ENCODE measurements around the gene SLC25A1.

The SLC25A1 gene

GRCh38 chr22:19178657-19179496 lies at the start of gene SLC25A1:
SLC25A1 (minus strand) TSS chr22:19178736; CDS start chr22:19178673, 63 bp downstream.
- peak; percentile 69 for DNase-seq

DNA sequence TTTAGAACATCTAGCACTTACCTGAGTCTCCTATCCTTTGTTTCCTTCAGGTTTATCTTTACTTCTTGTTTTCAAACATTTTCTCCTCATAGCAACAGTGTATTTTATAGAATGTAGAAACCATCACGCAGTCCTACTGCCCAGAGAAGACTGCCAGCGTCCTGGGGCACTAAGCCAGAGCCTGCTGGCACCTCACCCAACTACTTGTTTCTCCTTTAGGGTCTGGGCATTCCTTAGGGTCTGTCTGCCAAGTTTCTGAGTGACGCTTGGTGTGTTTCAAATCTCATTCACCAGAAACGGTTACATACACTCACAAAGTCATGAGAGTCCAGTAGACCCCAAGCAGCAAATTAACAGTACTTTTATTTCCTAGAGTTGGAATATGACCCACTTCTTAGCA lies 49.6 kb upstream of the SLC25A1 start:
- DNase-seq: no peak

- no peak for DNase-seq
Measured at GRCh38 chr22:19226428-19226827, 47.9 kb upstream of the SLC25A1 start.

DNA sequence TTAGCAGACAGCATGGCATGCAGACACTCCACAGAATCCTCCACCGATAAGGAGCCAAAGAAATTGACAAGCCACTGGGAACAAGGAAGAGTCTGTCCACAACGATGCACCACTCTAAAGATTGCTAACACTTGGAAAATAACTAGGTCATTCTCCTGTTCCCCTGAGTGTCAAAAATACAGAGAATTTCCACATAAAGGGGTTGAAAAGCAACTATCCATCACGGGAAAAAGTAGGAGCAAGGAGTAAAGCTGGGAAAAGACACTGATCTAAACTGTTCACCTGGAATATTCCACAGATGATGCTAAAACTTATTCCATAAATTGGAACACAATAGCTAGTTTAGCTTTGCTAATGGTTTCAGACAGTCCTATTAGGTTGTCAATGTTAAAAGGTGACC lies 47.0 kb upstream of the SLC25A1 start:
- DNase-seq: no peak

GRCh38 chr22:19224985-19225384 lies 46.4 kb upstream of the SLC25A1 start:
- DNase-seq: no peak

DNA sequence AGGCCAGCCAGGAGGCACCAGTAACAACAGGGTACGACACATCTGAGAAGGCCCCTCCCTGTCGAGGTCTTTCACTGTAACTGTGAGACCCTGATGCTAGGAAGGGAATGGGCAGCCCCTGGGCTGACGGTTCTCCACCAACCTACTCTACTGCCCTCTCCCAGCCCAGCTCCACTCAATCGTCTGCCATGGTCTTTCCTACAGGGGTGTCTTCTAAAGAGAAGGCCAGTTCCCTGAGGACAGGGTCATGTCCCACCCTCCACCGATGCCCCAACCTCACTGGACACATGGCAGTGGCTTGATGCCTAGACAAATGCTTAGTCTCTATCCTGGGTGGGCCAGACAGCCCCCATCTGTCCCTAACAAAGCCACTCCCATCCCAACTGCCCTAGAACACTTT lies 46.0 kb upstream of the SLC25A1 start:
- no peak for DNase-seq

GRCh38 chr22:19223617-19224016 lies 45.1 kb upstream of the SLC25A1 start:
- DNase-seq: no peak

- no peak for DNase-seq
Measured at GRCh38 chr22:19223110-19223509, 44.6 kb upstream of the SLC25A1 start.

DNA sequence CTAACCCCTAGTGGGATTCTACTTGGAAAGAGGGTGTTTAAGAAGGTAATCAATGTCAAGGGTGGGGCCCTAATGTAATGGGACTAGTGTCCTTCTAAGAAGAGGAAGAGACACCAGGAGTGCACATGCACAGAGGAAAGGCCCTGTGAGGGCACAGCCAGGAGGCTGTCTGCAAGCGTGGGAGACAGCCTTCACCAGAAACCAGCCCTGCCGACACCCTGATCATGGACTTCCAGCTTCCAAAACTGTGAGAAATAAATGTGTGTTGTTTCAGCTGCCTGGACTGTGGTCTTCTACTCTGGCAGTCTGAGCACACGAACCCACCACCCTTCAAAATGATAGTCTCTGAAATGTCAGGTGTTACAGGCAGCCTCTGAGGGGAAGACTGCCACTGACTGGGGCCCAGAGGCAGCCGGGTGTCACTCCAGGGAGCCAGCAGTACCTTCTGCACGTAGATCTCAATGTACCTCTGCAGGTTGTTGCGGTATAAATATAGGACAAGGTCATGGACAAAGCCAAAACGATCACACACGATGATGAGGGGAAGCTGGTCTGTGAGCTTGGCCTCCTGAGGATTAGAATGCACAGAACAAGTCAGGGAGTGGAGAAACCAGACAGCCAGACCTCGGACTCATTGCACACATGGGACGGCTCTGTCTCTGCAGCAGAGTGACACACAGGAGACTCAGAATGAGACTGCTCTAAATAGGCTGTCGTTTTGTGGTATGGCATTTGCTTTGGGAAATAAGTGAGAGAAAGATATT lies 43.9 kb upstream of the SLC25A1 start:
- DNase-seq: no peak

- no peak for DNase-seq
Measured at GRCh38 chr22:19220867-19221266, 42.3 kb upstream of the SLC25A1 start.

- DNase-seq: no peak
Measured at GRCh38 chr22:19218541-19219233, 40.2 kb upstream of the SLC25A1 start.

GRCh38 chr22:19216579-19216978 lies 38.0 kb upstream of the SLC25A1 start:
- no peak for DNase-seq

DNA sequence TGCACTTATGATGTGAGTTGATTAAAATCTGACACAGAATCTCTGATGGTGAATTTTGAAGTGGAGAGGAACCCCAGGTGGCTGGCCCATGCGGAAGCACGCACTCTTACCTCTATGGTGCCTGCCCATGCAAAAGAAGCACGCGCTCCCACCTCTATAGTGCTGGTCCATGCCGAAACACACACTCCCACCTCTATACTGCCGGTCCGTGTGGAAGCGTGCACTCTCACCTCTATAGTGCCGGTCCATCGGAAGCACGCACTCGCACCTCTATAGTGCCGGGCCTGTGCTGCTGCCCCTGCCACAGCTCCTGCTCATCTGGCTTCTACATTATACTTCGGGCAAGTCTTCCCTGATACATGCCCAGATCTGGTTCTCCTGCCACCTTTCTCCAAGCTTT lies 36.8 kb upstream of the SLC25A1 start:
- no peak for DNase-seq

- DNase-seq: no peak
Measured at GRCh38 chr22:19214078-19214473, 35.5 kb upstream of the SLC25A1 start.

DNA sequence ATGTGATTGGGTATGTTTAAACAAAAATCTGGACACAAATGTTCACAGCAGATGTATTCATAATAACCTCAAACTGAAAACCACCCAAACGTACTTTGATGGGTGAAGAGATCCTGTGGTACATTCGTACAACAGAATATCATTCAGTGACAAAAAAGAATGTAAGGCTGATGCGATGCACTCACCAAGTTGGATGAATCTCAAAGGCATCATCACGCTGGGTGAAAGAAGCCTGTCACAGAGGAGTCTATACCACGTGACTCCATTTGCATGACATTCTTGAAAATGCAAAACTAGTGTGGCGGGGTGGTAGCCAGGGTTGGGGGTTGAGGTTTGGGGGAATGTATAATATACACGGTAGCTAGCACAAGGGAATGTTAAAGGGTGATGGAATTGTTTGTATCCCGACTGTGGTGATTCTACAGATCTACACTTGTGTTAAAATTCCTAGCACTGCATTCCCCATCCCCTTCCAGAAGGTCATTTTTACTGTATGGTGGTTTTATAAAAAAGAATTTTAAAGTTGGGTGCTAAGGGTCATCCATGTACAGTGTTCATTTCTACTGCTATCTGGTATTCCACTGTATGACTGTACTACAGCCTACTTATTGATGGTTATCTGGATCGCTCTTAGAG lies 35.0 kb upstream of the SLC25A1 start:
- peak; percentile 74 for DNase-seq

- DNase-seq: no peak
Measured at GRCh38 chr22:19213001-19213400, 34.5 kb upstream of the SLC25A1 start.

- DNase-seq: no peak
Measured at GRCh38 chr22:19212302-19212870, 33.9 kb upstream of the SLC25A1 start.

- DNase-seq: no peak
Measured at GRCh38 chr22:19210188-19210587, 31.7 kb upstream of the SLC25A1 start.

DNA sequence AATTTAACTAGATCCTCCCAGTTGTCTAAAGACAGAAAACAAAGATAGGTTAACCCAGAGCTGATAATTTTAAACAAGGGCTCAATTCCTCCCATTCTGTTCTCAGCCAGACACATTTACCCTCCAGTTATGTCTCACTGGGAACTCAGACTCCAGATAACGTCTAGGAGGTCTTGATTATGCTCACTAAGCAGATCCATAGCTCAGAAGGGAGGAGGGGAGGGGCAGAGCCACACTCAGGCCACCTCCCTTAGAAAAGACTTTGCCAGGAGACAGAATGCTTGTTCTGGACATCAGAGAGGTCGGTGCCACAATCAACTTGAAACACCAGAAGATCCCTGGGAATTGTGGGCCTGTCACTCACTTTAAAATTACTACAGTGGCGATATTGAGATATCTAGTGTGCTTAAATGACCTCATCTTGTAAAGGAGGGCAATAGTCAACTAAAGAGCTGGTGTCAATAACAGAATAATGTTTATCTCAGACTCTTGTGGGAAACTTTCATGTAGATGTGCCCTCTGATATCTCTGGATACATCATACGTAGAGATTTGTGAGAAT lies 29.8 kb upstream of the SLC25A1 start:
- DNase-seq: no peak

DNA sequence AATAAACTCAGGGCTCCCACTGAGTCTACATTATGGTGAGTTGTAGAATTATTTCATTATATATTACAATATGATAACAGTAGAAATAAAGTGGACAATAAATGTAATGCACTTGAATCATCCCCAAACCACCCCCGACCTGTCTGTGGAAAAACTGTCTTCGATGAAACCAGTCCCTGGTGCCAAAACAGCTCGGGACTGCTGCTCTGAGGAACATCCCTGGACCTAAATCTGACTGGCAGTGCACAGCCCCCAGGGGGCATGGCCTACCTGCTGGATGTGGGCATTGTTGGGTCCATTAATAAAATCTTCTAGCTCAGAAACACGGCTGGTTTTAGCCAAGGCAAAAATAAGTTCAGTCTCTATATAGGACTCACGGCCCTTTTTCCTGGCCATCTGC lies 29.3 kb upstream of the SLC25A1 start:
- no peak for DNase-seq

DNA sequence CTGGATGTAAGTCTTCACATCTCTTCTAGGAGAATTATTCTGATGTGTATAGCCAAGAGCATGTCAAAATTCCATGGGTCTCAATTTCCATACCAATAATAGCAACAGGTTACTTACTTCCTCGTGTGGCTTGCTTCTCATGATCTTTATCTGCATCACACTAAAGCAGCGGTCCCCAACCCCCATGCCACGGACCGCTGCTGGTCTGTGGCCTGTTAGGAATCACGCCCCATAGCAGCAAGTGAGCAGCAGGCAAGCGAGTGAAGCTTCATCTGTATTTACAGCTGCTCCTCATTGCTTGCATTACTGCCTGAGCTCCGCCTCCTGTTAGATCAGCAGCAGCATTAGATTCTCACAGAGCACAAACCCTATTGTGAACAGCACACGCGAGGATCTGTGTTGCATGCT lies 28.9 kb upstream of the SLC25A1 start:
- DNase-seq: no peak

- DNase-seq: no peak
Measured at GRCh38 chr22:19206287-19206686, 27.8 kb upstream of the SLC25A1 start.

Measured in NCI-H1048 (cell line).